SKM-1 (cell line): ENCODE measurements around the gene CFAP119.

Experiments used
- DNase-seq: peaks from one replicate; lab custom pipeline; 2025; ENCODE audit not compliant: unreplicated experiment; lab: John Stamatoyannopoulos, UW

Gene CFAP119

GRCh38 chr16:30762991-30763725, 1.3 kb upstream of the CFAP119 start:
- no peak for DNase-seq

GRCh38 chr16:30761427-30761927, 385 bp downstream of the CFAP119 start:
- DNase-seq: no peak

GRCh38 chr16:30760577-30761426, 1.1 kb downstream of the CFAP119 start:
- DNase-seq: no peak

GRCh38 chr16:30760001-30760559, 1.8 kb downstream of the CFAP119 start:
- DNase-seq: no peak

- DNase-seq: peak; percentile 84
Observed at GRCh38 chr16:30758988-30759491, 2.8 kb downstream of the CFAP119 start.

- no peak for DNase-seq
Observed at GRCh38 chr16:30757316-30757715, 4.5 kb downstream of the CFAP119 start.

GRCh38 chr16:30756781-30757100, 5.1 kb downstream of the CFAP119 start:
- no peak for DNase-seq

- DNase-seq: no peak
Observed at GRCh38 chr16:30755955-30756780, 5.7 kb downstream of the CFAP119 start.

GRCh38 chr16:30753596-30753995, 8.3 kb downstream of the CFAP119 start:
- no peak for DNase-seq

GRCh38 chr16:30750876-30751465, 10.9 kb downstream of the CFAP119 start:
- no peak for DNase-seq

- DNase-seq: no peak
Observed at GRCh38 chr16:30750201-30750600, 11.7 kb downstream of the CFAP119 start.

GRCh38 chr16:30748634-30749445, 13.0 kb downstream of the CFAP119 start:
- no peak for DNase-seq

GRCh38 chr16:30747799-30748633, 13.8 kb downstream of the CFAP119 start, which contains the start of gene PHKG2:
Gene PHKG2 (plus strand): TSS chr16:30748425. CDS start chr16:30748821, 396 bp downstream.
- DNase-seq: peak; percentile 95

GRCh38 chr16:30747331-30747730, 14.5 kb downstream of the CFAP119 start:
- no peak for DNase-seq

GRCh38 chr16:30746638-30747175, 15.2 kb downstream of the CFAP119 start:
- no peak for DNase-seq

- DNase-seq: no peak
Observed at GRCh38 chr16:30745082-30745481, 16.8 kb downstream of the CFAP119 start.

GRCh38 chr16:30744183-30744582, 17.7 kb downstream of the CFAP119 start:
- no peak for DNase-seq

- no peak for DNase-seq
Observed at GRCh38 chr16:30743716-30744115, 18.1 kb downstream of the CFAP119 start.
